ENCODE results near the gene GIPC3.

GIPC3 gene

DNA sequence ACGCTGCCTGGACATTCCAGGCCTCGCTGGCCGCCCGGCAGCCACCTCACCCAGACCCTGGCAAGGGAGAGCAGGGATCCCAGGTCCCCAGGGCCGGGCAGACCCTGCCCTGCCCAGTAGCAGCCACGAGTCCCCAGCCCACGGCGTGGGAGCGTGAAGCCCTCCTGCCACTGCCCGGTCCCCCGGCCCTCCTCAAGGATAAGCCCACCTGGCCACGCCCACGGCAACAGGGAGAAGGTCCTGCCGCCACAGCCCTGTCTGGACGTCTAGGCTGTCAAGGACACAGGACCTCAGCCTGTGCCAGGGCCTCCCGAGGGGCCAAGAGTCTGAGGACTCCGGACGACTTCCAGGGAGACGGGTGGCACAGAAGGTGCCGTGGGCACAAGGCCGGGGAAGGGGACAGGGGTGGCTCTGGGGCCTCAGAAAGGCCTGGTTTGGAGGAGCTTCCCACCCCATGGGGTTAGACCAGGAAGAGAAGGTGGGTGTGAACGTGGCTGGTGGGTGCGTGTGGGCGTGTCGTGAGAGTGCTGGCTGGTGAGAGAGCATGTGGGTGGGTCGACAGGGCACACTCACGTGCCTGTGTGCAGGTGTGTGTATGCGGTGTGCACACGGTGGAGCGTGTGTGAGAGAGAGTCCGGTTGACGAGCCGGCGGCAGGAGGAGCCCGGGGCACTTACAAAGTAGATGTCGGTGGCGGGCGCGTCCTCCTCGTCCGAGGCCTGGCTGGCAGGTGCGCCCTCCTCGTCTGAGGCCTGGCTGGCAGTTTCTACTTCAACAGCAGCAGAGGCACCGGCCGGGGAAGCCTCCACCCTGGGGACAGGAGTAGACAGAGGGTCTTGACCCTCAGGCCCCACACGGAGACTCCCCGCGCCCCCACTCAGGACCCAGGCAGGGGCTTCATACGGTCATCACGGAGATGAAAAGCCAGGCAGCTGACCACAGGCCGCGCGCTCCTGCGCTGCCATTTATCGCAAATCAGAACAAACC is 53.2 kb downstream of the GIPC3 start:
- DNase-seq: no peak

DNA sequence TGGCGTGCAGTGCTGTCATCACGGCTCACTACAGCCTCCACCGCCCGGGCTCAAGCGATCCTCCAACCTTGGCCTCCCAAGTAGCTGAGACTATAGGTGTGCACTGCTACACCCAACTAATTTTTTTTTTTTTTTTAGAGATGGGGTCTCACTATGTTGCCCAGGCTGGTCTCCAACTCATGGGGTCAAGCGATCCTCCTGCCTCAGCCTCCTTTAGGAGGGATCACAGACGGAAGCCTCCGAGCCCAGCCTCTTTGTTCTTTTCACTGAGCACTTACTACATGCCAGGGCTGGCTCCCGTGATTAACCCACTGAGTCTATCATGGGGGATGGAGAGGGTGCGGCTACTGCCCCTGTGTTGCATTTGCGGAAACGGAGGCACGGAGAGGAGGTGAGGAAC is 54.2 kb downstream of the GIPC3 start:
- no peak for DNase-seq

- no peak for DNase-seq
Measured at GRCh38 chr19:3641515-3642269, 56.4 kb downstream of the GIPC3 start.

- DNase-seq: no peak
Measured at GRCh38 chr19:3642296-3642695, 57.0 kb downstream of the GIPC3 start.

All from NCI-H1436 treated with DMSO at 0.1 percent for 48 hours (cell line).